Subcutaneous adipose tissue (tissue), 4 donors: ENCODE measurements around the gene FUT7. TPM values are rescaled to one million over a fixed set of nuclear protein-coding genes. Genes with fewer than 3 reads are reported as not detected.

ENCODE experiments used
- total RNA-seq, 4 donors: library from RNA; depleted of rRNA; stranded (reverse); fragments of >200 nt; gene quantifications; one replicate each; pipeline ENCODE4 v1.1.0, GENCODE V29; 2016
- TF ChIP-seq, protein P1 (sequence below): fragments of 450-650 bp; IDR thresholded peaks from one replicate; pipeline ENCODE4 v1.5.1; 2016; ENCODE audit warnings: low read depth, mild to moderate bottlenecking, control low read depth, antibody characterized with exemption, moderate library complexity

FUT7 gene
- total RNA-seq, 4 donors from 2014 or later = 0.22 to 0.34 TPM; not detected in 2

DNA sequence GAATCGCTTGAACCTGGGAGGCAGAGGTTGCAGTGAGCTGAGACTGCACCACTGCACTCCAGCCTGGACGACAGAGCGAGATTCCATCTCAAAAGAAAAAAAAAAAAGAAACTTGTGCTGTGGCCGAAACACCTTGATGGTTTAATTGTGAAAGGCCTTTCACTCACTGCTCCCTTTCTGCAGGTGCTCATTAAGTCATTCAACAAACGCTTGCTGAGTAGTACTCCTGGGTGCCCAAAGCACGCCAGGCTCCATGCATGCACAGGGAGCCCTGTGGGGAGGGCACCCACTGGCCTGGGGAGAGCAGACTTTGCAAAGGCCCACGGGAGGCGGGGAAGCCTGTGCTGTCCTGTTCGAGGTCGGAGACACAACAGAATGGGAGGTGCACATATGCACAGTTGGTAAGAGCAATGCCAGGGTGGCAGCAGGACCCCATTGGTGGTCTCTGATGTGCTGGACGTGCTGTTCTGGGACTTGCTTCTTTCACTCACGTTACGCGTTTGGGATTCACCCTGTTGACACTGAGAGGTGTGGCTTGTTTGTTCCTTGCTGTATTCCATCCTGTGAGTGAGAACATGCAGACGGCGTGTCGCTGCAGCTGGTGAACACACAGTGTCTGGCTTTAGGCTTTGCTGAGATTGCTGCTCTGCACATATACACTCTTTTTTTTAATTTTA lies 25.0 kb upstream of the FUT7 start:
- TF ChIP-seq, protein P1, sequence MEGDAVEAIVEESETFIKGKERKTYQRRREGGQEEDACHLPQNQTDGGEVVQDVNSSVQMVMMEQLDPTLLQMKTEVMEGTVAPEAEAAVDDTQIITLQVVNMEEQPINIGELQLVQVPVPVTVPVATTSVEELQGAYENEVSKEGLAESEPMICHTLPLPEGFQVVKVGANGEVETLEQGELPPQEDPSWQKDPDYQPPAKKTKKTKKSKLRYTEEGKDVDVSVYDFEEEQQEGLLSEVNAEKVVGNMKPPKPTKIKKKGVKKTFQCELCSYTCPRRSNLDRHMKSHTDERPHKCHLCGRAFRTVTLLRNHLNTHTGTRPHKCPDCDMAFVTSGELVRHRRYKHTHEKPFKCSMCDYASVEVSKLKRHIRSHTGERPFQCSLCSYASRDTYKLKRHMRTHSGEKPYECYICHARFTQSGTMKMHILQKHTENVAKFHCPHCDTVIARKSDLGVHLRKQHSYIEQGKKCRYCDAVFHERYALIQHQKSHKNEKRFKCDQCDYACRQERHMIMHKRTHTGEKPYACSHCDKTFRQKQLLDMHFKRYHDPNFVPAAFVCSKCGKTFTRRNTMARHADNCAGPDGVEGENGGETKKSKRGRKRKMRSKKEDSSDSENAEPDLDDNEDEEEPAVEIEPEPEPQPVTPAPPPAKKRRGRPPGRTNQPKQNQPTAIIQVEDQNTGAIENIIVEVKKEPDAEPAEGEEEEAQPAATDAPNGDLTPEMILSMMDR = no peak

DNA sequence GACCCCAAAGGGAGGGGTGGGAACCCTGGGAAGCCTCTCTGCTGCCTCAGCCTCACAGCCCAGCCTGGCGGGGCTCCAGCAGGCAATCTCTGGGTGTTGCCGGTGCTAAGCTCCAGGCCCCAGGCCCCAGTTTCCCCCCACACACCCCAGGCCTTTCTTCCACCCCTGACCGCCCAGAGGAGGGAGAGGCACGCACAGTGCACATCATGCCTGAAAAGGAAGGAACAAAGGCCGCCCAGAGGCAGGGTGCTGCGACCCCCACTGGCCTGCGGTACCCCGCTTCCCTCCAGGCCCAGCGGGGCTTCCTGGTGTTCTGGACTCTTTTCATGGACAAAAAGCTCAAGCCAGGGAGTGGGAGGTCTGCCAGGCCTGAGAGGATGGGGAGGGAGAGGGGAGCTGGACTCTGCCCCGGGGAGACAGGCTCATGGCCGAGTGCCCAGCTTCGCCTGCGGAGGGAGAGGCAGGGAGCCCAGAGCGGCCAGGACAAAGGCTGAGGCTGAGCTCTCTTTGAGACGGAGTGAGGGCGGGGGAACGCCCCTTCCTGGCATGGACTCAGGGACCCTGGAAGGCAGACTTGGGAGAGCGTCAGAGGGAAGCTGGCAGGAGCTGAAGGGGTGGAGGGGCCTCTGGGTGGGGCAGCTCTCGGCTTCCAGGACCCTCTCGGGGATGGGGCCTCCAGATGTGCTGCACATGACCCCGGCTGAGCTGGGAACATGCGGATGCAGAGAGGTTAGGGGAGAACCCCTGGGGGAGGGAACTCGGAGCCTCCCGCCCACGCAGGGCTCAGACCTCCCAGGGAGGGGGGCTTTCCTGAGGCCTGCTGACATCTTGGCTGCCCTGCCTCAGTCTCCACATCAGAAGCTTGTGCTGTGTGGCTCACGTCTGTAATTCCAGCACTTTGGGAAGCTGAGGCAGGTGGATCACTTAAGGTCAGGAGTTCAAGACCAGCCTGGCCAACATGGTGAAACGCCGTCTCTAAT lies 23.8 kb upstream of the FUT7 start:
- TF ChIP-seq, protein P1 = no peak

DNA sequence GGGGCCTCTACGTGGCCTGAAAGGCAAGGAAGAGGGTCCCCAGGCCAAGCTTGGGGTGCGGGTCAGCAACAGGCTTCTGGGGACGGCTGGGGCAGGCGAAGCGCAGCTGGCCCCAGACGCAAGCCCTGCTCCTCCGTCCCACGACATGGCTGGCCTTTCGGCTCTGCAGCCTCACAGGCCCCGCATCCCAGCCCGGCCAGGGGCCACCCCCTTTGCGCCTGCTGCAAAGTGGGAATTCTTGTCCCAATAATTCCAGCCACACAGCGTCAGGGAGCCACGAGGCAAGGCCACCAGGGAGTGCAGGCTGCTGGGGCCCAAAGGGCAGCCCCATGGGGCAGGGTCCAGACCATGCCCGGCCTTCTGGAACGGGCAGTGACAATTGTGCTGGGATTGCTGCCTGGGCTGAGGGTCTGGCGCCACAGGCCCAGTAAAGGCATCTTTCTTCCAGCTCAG lies 23.1 kb upstream of the FUT7 start:
- TF ChIP-seq, protein P1 = no peak

DNA sequence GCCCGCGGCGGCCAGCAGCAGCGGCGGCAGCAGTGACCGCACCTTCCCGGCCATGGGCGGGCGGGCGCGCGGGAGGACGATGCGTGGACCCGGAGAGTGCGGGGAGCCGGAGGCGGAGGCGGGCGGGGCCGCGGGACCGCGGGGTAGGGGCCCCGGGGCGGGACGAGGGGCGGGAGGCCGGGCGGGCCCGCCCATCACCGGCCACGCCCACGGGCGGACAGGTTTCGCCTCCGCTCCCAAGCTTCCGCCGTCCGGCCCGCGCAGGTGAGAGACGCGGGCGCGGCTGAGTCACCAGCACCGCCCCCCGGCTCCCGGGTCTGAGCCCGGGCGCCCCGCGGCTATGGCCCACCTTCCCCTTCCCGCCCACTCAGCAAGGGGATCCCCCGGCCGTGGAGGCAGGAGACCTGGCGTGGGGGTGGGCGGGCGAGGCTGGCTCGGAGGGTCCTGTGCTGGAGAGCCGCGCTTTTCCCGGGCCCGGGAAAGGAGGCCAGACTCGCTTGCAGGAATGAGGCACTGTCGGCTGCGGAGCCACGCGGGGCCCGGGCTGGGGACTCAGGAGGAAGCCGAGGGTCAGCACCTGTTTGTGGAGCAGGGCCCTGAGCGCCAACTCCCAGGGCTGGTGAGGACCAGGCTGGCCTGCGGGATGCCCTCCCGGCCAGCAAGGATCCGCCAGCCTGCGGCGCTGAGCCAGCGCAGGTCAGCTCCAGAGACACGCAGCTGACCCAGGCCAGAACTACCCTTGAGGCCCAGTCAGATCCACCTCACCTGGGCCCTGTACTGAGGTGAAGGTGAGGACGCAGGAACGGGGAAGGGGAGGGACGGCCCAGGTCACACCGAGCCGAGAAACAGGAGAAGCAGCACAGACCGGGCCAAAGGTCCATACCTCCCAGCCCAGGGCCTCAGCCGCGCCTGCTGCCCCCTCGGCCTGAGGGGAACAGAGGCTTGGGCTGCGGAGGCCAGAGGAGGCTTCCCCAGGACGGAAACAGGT lies 22.4 kb upstream of the FUT7 start, which contains the start of gene ENTPD2:
TSS of gene ENTPD2 (minus strand) at position 118 of the 988 bp plus-strand sequence. CDS start at position 54, 64 bp downstream.
- TF ChIP-seq, protein P1 = no peak

DNA sequence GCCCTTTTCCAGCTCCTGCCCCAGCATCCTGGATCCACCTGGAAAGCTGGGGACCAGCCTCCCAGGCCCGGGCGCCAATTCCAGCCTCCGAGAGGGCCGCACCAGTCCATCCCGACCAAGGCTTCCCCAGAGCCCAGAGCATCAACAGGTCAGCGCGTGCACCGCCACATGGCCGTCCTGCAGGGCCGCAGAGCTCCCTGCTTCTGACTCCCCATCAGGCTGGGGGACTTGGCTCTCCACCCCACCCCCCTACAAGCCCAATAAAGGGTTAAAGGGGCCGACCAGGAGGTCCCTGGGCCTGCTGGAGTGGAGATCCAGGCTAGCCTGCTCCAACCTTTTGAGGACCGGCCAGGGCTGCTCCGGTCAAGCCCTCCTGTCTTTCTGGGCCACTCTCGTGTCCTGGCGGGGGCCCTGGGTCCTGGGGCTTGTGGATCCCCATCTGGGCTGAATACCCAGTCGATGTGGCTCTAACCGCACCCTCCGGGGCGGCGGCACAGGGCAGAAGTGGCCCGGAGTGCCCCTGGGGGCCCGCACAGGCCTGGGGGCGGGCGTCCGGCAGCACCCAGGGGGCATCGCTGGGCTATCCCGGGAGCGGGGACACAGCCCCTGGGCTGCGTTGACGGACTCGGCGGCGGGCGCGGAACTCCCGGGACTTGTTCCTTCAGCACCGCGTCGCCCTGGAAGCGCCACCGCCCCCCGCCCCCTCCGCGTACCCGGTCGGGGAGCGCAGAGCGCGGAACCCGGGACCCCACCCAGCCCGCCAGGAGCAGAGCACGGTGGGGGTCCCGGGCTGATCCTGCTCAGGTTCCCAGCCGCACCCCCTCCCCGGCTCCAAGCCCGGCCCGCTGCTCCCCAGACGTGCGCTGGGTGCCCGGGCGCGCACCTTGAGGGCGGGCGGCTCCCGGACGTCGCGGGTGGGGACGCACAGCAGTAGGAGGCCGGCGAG lies 21.4 kb upstream of the FUT7 start:
- TF ChIP-seq, protein P1 = no peak

DNA sequence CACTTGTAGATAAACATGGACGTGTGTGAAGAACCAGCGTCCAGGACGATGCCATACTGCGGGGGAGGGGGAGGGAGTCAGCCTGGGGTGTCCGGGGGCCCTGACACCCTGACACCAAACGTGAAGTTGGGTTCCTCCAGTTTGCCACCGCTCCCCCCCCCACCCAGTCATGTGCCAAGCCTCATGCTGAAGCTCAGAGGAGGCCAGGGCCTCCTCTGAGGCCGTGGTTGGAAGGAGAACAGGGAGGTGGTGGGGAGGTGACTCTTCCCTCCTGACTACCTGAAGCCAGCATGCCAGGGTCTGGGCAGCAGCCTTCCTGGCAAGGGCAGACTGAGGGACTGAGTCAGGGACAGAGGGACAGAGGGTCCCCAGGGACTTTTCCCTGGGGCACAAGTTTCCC lies 20.4 kb upstream of the FUT7 start:
- TF ChIP-seq, protein P1 = no peak
